Fibroblast of pulmonary artery (primary cell): ENCODE results near the gene UTS2R.
A peak's percentile ranks its signal among the peaks of the same experiment; 100 is the strongest.

Experiments used
- DNase-seq: peaks from one replicate; pipeline ENCODE4 v3.0.0-alpha.2; 2010; ENCODE audit warnings: low read depth
- H3K4me3 ChIP-seq: replicated peaks from 2 replicates; pipeline ENCODE4 v1.5.1; 2011; ENCODE audit warnings: low read depth, mild to moderate bottlenecking, control low read depth, low read length, moderate library complexity
- CTCF ChIP-seq: IDR thresholded peaks from 2 replicates; pipeline ENCODE4 v1.5.1; 2011; ENCODE audit warnings: mild to moderate bottlenecking, control low read depth, low read length, inconsistent platforms; ENCODE audit errors: missing control alignments

UTS2R gene

GRCh38 chr17:82350182-82351030 is 21.2 kb upstream of the UTS2R start:
- DNase-seq: no peak

GRCh38 chr17:82351254-82351712 is 20.3 kb upstream of the UTS2R start:
- H3K4me3 ChIP-seq: no peak overlapping the region
- DNase-seq: no peak
- TF ChIP-seq CTCF: no peak

More at GRCh38 chr17:82350182-82351030, 21.2 kb upstream of the UTS2R start:
- H3K4me3 ChIP-seq: no peak overlapping the region
- TF ChIP-seq CTCF: no peak

- H3K4me3 ChIP-seq: no peak overlapping the region
- TF ChIP-seq CTCF: peak; percentile 90
- peak; percentile 94 for DNase-seq
Measured at GRCh38 chr17:82351713-82352488, 19.7 kb upstream of the UTS2R start.

- TF ChIP-seq CTCF: no peak
- no peak overlapping the region for H3K4me3 ChIP-seq
- no peak for DNase-seq
Measured at GRCh38 chr17:82353484-82353883, 18.1 kb upstream of the UTS2R start.

- DNase-seq: no peak
- H3K4me3 ChIP-seq: no peak overlapping the region
- TF ChIP-seq CTCF: no peak
Measured at GRCh38 chr17:82354804-82355308, 16.7 kb upstream of the UTS2R start.

GRCh38 chr17:82355770-82356427 is 15.7 kb upstream of the UTS2R start:
- H3K4me3 ChIP-seq: no peak overlapping the region
- TF ChIP-seq CTCF: no peak
- peak; percentile 20 for DNase-seq
